GM19455 (cell line): ENCODE data around the gene LRRC66.

ENCODE experiments used
- ATAC-seq: cut with Tn5 transposase; IDR thresholded peaks from one replicate; pipeline ENCODE4 v1.9.1; 2021; ENCODE audit not compliant: unreplicated experiment

The LRRC66 gene

DNA sequence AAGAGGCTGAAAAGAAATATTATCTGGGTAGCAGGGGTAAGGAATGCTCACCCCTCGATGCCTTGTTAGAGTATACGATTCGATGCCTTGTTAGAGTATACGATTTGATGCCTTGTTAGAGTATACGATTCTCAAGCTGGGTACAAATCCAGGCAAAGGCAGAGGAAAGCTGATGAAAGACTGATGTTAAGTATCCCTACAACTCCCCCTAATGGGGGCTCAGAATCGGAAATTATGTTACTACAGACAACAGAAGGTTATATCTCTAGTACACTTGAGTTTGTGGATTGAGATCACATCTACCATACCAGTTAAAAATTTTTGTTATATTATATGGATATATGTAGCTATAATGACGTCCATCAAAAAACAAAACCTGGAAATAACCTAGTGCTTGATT lies 4.8 kb downstream of the LRRC66 start:
- ATAC-seq = no peak

DNA sequence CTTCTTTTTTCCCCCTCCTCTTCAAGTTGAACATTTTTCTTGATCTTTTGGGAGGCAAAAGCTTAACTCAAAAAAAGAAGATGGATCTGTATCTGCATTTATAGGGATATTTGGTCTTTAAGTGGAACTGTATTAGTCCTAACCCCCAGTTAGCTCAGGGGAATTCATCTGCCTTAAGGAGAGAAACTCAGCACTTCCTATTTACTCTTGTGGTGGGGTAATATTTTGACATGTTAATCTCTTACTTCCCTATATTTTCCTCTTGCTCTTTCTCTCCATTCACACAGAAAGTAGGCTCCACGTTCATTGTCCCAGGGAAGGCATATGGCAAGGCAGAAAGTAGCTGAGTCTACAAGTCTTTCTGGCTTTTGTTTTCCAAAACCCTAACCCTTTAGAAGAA lies 5.3 kb downstream of the LRRC66 start:
- no peak for ATAC-seq

DNA sequence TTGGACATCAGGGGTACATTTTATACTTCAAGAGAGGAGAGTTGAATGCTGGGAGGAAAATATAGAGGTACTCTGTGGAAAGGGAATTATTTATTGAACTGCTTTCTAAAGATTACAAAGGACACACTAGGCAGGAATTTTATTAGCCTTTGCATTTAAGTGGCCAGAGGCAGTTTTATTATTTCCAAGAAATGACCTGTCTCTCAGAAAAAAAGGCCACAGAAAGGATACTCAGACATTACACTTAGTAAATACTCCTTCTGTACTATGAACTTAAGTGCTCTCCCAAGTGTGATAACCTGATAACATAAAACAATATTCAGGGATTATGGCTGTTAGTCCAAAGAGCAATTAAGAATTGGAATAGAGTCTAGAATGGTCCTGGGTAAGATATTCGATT lies 7.5 kb downstream of the LRRC66 start:
- no peak for ATAC-seq

DNA sequence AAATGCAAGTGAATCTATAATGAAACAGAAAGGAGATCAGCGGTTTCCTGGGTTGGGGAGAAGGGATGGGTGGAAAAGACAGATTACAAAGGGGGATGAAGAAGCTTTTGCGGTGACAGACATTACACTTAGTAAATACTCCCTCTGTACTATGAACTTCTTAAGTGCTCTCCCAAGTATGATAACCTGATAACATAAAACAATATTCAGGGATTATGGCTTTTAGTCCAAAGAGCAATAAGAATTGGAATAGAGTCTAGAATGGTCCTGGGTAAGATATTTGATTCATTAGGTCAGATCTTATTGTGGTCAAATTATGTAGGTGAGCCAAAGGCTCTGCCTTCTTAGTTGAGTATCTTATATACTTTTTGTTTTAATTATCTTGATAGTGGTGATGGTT lies 9.2 kb downstream of the LRRC66 start:
- no peak for ATAC-seq

DNA sequence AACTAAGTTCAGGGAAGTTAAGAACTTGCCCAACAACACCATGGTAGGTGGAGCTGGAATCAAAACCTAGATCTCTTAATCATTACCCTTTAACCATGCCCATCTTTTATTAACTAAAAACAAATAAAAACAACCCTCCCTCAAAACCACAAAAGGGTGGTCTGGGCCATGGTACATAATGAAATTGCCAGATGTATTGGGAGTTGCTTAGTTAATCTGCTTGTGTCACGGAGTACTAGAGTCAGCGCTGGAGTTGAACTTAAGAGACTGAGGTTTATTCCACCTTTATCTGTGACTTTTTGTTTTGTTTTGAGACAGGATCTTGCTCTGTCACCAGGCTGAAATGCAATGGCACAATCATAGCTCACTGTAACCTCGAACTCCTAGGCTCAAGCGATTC lies 13.3 kb downstream of the LRRC66 start:
- no peak for ATAC-seq

DNA sequence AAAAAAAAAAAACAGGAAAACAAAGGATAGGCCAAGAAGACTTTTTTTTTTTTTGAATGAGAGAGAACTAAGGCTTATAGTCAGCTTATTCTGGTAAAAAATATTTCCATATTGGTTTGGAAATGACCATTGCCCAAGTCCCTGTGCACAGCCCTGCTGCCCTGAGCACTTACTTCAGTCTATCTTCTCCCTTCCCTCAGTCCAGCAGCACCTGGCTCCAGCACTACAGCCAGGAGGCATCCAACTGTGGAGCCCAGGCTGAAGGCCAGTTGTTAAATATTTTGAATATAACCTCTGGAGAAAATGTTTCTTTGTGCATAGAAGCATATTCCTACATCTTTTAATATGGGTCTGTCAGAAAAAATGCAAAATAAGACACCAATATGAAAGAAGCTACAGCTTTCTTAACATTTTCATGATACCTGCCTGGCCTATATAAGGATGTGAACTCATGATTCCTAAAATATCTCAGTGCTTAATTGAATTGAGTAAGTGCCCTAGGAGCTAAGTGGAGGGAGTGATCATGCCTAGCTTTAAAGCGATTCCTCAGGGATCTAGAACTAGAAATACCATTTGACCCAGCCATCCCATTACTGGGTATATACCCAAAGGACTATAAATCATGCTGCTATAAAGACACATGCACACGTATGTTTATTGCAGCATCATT lies 14.4 kb downstream of the LRRC66 start:
- ATAC-seq = no peak

DNA sequence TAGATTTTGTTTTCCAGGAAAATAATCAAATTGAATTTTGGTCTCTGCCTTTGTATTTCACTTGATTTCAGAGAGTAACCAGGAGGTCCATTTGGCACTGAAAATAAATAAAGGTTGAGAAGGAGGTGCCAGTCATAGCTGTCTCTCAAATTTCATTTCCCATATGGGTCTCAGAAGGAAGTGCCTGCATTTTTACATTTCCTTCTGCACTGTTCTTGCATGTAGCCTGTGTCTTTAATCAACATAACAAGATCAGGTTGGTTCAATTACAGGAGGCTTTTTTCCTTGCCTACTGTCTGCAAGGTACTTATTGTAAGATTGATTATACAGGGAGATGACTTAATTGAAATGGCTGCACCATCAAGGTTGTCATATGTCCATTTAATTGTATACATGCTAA lies 15.7 kb downstream of the LRRC66 start:
- ATAC-seq = no peak

DNA sequence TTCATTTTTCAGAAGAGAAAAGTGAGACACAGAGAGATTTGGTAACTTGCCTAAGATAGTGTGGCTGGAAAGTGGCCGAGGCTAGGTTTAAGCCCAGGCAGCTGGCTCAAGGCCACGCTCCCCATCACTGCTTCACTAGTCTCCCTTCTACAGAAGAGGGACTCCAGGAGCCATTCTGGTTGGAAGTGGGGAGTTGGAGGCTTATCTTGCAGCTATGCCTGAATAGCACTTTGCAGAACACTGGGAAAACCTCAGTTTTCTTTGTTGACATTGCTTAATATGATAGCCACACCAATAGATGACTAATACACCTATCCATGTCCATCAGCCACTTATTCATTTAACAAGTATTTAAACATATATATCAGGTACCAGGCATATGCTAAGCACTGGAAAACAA lies 18.5 kb downstream of the LRRC66 start:
- no peak for ATAC-seq

DNA sequence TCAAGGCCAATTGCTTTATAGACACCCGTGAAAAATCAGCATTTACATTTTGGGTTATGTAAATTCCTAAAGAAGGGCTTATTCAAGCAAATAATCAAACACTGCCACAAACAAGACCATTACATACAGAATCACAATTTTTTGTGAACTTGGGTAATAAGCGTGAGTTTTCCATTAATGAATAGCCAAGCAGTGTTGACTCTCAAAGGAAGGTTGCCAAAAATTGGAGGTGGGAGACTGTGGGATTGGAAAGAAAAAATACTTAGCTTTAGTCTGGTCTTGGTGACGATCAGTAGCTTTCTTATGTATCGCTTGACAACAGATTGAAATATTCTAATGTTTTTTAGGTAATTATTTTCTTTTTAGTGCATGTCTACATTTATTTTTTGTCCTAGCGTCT lies 20.9 kb downstream of the LRRC66 start:
- ATAC-seq = no peak

DNA sequence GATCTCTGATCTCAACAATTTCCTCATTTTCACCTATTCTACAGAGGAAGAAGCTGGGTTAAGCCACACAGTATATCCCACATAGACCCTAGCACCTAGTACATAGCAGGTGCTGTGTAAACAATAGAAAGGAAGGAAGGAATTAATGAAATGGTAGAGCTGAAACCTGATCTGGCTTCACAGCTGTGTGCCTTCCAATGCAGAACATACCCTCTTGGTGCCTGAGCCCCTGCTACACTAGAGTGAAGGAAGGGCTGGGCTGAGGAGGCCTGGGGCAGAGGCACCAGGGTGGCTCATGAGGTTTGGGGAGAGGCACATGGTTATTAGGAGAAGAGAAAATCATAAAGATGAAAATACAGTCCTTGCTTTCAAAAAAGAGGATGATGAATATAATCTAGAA lies 21.3 kb downstream of the LRRC66 start:
- no peak for ATAC-seq

DNA sequence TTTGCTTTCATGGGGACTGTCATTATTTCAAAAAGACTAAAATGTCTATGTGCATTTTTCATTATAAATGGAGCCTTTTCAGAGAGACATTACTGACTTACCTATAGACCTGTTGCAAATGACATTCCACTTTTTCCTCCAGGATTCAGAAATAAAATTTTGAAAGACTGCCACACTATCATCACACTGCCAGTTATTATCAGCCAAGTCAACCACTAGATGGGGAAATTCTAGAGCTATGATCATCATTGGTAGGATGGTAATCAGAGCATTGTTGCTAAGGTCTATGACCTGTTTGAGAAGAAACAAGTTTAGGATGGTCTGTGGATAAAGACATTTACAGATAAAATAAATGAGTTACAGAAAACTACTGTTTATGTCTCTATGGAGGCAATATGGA lies 22.5 kb downstream of the LRRC66 start:
- no peak for ATAC-seq

DNA sequence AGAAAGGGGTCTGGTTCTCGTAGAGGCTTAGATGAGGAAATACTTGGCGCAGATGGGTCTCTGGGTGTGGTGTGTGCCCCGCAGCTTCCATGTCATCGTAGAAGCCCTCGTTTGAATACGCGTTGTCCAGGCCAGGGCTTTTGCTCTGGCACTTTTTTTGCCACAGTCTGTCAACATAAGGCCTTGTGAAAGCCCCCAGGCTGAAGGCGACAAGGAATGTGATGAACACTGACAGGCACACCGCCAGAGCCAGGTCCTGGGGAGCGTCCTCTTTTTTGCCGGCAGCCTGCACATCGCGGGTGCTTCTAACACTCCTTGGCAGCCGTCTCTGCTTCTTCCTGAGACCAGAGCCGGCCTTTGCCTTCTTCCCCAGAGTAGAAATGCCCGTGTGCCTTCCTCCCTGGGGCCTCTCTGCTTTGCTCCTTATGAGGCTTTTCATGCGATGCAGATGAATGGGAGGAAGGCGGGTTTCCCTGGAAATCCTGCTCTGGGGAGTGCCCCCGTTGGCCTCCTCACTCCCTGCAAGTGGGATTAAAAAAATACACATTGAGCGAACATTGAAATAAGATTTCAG lies 24.4 kb downstream of the LRRC66 start:
- no peak for ATAC-seq

DNA sequence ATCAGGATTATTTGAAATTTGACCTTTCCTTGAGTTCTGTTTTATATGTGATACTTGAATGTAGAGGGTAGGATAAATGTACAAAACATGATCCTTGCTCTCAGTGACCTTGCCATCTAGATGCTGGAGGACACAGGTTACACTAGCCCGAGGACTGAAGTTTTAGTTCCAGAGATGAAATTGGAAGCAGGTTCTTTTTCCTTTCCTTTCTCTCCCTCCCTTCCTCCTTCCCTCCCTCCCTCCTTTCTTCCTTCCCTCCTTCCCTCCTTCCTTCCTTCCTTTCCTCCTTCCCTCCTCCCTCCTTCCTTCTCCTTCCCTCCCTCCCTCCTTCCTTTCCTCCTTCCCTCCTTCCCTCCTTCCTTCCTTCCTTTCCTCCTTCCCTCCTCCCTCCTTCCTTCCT lies 54.3 kb downstream of the LRRC66 start:
- ATAC-seq = no peak

DNA sequence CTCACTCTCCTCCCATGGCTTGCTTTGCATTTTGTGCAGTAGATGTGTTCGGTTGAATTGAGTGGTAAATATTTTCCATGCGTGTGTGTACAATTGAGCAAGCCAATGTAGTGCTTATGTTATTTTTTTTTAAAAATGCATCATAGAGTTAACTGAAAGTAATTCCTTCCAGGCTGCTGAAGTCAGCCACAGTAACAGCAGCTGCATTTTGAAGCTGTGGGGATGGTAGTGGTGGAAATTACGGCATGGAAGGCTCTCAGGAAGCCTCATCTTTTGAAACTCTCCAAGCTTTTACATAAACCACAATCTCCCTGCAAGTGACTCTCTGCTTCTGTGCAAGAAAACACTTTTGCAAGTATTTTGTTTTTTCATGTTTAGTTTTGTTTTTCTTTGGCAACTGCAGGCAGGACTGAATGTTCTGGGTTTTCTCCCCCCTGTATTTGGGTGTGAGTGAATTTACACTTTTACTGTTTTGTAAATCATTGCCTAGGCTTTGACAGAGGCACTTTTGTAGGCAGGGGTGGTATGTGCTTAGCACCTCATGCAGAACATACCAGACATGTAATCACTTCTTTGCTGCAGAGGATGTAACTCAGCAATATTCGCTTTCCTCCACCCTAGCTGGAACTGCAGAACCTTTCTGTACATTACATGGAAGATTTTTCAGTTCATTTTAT lies 56.2 kb downstream of the LRRC66 start:
- ATAC-seq = no peak

DNA sequence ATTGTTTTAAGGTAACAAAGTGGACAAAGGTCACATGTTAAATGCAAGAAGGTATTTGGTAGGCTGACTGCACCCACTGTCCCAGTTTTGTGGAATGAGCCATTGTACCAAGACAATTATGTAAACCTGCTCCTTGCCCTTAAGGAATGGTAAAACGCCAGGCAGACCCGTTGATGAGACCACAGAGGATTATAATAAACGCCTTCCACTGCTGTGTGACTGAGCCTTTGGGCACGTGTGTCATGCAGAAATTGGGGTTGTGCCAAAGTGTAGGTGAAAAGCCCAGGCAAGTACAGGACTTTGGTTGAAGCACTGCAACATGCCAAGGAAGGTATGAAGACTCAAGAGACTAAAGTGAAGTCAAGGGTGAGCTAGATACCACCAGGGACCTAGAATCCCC lies 59.7 kb downstream of the LRRC66 start:
- no peak for ATAC-seq

DNA sequence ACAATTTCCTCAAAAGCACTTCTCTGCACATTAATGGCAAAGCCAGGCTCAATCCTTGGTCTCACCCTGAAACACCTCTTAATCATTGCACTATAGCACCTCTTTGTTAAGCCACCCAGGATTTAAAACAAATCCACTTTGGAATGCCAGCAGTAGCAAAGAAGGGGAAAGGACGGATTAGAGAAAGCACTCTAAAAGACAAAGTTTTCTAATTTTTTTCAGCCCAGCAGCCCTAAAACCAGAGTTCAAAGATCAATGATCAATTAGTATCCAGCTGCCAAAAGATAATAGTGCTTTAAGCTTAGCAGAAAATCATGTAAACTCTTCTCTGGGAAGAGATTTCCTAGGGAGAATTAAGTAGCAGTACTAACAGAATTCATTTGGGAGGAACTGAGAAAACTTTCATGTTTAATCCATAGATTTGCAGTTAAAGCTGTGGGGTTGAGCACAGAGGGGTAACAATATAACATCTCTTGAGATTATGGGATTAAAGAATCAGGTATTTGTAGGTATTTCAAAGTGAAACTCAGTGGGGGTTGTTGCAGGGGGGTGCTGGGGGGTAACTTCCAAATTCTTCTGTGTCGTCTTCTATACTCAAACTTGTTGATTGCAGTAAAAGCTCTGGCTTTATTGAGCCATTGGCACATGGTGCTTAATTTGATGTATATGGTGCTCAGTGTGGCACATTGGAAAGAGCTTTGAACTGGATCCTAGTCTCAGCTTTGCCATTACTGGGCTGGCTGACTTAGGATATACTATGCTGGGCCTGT lies 61.8 kb downstream of the LRRC66 start:
- ATAC-seq = no peak
